DMS153 (cell line): ENCODE measurements around the gene S100A1.

Experiments
- DNase-seq: peaks from one replicate; lab custom pipeline; 2025; lab: John Stamatoyannopoulos, UW

Gene S100A1

DNA sequence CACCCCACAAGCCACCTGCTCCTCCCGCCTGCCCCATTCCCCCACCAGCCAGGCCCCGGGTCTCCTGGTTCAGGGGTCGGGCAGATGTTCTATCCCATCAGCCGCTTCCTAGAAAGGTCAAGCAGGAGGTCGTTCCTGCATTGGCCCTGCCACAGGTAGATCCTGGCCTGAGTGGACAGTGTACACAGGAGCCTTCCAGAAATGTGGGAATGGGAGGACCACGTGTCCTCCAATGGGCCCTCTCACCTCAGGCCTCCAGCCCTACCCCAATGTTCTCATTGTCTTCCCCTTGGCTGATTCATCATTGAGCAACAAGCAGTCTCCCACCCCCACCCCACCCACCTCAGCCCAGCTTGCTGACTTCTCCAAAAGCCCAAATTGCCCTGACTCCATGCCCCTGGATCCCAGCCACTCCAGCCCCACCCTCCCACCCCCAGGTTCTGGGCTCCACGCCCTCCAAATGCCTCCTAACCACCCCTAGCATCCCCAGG lies 17.4 kb upstream of the S100A1 start:
- DNase-seq: no peak

DNA sequence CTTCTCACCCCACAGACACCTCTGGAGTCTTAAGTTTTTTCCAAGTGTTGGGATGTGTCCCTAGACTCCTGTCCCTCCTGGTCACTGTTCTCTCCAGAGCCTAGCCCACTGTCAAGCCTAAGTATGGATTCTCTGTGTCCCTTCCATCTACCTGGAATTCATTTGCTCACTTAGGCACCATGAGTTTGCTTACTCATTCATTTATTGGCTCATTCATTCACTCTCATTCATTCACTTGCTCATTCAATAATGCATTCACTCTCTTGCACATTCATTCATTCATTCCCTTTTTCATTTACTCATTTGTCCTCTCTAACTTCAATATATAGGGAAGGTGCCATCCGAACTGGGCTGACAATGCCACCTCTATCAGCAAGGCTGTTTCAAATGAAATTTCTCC lies 16.9 kb upstream of the S100A1 start:
- no peak for DNase-seq

DNA sequence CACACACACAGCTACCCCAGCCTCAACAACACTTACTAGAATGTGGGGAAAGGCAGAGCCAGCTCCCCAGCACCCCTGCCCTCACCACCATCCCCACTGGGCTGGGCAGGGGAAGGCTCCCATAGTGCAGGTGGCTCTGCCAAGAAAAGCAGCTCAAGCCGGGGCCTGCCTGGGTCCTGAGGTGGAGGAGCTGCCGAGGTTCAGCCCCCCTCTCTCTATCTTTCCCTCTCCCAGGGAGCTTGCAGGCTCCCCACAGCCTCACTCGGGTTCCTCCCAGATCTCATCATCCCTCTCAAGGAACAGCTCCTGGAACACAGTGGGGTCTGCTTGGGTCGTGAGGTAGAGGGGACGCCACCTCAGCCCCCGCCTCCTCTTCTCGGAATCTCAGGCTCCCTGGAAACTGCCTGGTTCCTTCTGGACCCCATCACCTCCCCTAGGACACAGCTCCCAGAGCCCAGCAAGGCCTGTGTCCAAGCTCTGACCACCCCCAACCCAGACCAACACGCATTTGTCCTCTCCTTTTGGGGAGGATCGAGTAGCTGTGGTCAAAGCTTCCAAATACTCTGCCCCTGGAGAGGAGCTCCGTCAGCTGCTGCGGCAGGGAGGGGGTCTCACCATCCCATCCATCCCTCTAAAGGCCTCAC lies 16.0 kb upstream of the S100A1 start:
- no peak for DNase-seq

DNA sequence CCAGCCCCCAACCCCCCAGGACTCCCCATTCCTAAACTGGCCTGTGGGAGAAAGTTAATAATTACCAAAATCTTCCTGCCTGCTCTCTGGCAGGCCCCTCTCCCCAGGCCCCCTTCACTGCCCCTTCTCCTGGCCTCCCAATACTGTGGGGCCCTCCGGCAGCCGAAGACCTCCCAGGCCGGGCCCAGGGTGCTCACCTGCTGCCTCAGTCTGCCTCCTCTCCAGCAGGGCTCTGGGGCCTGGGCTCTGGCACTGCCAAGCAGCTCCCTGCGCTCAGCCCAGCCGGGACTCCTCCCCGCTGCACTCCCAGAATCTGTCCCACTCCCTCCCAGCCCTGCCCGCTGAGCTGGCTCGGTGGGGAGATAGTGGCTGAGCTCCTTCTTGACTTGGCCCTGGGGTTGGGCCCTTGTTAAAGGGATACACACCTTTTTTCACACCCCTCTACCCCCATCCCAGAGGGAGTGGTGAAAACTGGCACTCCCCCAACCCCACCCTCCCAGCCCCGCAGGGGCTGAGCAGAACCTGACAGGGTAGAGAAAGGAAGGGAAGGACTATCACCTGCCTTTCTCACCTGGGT lies 15.4 kb upstream of the S100A1 start, which contains the start of gene S100A16:
S100A16 (minus strand) TSS at position 383 of the 577 bp plus-strand sequence. CDS start 4,986 bp downstream, outside the sequence.
- no peak for DNase-seq

DNA sequence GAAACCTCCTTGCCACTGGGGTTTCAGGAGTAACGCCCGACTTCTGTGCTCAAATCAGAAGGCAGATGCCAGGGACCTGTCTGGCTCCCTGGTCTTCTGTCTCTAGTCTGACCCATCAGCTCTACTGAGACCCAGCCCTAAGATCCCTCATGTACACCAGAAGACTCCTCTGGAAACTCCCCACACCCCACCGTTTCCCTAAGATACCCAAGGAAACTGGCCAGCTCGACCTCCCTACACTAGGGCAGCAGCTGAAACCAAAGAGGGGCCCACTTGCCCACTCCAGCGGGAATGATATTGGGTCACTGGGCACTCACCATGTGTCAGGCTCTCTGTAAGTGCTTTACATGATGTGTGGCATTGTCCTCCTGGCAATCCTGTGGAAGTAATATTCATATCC lies 14.8 kb upstream of the S100A1 start:
- no peak for DNase-seq

DNA sequence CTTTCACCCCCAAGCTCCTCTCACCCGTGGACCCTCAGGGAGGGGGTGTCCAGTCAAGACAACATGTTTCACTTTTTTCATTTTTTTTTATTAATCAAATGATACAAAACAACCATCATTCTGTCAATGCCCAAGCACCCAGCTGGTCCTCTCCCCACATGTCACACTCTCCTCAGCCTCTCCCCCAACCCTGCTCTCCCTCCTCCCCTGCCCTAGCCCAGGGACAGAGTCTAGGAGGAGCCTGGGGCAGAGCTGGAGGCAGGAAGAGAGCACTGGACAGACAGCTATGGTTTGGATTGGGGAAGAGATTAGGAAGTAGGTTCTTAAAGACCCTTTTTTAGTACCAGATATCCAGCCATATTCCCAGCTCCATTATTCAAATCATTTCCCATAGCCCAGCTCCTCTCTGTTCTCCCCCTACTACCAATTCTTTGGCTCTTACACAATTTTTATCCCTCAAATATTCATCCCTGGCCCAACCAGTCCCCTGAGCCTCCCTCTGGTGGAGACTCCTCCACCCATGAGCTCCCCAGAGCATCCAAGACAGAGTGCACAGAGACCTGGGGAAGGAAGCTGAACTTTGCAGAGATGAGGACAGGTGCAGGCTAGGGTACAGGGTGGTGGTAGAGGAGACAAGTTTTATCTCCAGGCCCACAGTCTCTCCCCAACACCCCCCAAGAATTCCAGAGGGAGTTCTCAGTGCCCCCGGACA lies 13.9 kb upstream of the S100A1 start:
- no peak for DNase-seq

DNA sequence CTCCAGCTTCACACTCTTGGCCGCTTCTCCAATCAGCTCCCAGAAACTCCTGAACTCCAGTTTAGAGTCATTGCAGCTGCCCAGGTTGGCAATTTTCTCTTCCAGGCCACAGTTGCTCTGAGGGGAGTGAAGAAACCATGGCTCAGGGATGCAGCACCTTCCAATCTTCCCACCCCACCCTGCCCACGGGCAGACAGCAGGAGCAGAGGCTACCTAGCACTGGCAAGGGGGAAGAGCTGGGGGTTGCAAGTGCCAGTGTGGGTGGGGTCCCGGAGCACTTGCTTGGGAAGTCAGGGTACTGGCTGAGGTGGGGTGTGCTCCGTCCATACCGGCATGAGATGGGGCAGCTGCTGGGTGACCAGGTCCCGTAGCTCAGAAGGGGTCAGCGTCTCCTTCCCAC lies 13.3 kb upstream of the S100A1 start:
- DNase-seq: no peak

DNA sequence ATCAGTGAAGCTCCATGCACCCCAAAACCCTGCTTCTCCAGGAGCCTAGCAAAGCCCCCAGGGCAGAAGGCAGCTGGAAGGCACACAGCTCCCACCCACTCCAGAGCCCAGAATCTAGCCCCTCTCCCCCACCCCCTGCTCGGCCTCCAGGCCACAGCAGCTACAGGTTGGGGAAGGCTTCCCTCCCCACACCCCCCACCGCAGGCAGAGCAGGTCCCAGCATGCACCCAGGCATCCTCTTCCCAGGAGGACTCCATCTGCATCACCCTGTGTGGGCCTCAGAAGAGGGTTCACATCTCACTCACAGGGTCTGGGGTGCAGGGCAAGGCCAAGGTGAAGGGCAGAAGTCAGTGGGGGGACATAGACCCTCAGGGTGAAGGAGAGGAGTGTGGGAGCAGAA lies 12.8 kb upstream of the S100A1 start:
- no peak for DNase-seq

DNA sequence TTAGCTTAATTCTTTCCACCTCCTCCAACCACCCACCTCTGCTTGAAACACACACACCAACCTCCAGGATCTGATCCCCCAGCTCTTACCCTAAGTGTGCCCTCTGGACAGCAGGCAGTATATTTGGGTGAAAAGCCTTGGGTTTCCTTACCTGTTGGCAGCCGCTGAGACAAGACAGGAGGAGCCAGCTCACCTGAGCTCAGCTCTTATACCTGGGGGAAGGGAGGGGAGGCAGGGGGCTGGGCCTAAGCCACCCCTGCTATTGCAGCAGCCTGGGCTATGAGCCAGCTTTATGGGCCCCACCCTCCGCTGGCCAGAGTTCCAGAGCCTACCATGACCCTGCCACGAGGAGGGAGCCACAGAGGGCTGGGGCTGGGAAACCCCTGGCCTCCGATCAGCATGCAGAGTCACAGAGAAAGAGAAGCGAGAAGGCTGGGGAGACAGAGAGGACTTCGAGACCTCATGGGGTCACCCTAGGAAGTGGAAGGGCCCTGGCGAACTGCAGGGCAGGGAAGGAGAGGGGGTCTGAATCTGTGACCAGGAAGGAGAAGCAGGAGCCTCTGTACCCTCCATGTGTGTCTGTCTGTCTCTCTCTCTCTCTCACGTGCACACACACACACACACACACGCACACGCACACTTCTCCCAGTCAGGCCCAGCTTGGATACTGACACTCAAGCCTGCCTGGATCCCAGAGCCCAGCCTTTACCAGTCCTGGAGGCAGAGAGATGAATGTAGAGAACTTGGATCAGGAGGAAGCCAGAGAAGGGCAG lies 11.9 kb upstream of the S100A1 start, which contains the start of gene S100A14:
S100A14 (minus strand) TSS at position 182 of the 773 bp plus-strand sequence. CDS start 467 bp downstream, outside the sequence.
- DNase-seq: peak; percentile 45

DNA sequence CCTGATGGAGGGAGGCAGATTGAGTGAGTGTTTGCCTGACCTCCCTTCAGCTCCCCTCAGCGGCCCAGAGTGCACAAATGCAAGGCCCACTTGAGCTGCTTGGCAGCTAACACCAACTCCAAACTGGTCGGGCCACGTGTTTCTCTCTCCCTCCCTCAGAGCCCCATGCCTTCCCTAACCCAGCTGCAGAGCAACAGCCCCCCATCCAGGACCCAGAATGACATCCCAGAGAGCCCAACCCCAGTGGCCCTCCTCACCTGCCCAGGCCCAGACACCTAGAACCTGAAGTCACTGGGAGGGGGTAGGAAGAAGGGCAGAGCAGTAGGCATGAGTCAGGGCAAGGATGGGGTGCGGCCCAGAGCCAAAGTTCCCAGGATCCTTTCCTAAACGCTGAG lies 11.3 kb upstream of the S100A1 start:
- no peak for DNase-seq

DNA sequence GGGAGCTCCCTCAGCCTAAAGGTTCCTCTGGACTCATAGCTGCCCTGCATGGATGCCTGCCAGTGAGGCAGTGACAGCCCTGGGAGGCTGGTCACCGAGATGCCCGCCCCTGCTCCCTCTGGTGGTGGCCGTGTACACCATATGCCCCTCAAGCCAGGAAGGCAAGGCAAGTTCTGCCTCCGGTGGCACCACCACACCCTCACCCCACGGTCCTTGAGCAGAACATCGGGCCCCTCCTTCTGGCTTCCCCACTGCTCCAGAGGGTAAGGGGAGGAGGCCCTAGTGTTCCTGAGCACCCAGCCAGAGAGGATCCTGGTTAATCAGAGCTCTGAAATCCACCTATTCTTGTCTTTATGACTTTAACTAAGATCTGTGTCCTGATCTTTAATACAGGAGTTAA lies 10.6 kb upstream of the S100A1 start:
- DNase-seq: peak; percentile 54

DNA sequence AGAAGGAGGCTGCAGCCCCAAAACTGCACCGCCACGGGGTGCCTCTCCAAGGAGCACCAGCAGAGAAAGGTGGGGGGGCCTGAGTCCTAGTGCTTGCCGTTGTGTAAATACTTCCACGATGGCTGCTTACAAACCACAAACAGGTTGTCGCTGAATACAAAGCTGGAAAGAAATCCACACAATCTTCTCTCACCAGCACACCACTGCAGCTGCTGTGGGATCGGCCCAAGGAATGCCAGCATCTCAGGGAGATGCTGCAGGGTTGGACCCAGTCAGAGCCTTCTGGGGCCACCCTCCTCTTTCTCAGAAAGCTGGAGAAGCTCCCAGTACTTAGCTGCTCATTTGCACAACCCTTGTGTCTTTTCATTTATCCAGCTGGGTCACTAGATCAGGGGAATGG lies 9.1 kb upstream of the S100A1 start:
- DNase-seq: no peak

DNA sequence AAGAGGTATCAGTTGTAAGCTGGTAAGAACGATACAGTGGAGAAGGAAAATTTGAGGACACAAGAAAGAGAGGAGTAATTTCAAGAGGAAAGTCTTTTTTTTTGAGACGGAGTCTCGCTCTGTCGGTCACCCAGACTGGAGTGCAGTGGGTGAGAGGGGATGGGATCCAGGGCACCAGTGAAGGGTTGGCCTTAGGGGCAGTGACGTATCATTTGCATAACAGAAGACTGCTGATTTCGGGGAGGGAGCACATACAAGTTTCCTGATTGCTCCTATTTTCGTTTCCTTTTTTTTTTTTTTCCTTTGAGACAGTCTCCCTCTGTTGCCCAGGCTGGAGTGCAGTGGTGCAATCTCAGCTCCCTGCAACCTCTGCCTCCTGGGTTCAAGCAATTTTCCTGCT lies 5.1 kb upstream of the S100A1 start:
- no peak for DNase-seq

DNA sequence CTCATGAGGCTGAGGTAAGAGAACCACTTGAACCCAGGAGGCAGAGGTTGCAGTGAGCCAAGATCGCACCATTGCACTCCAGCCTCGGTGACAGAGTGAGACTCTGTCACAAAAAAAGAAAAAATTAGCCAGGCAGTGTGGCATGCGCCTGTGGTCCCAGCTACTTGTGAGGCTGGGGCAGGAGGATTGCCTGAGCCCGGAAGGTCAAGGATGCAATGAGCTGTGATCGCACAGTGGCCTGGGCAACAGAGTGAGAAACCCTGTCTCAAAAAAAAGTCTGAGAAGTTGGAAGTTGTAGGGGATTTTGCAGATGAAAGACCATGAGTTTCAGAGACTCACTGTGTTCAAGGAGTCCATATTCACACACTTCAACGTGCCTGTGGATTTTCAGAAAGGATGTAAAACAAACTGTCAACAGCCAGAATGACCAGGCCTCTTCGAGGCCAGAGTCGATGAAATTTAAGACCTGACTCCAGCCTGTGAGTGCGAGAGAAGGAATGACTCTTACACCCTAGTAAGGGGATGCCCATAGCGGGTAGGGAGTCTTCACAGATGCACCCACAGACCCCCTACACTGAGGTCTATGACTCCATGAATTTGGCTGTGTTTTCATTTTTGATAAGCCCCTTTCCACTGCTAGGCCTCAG lies 3.1 kb upstream of the S100A1 start:
- DNase-seq: no peak

DNA sequence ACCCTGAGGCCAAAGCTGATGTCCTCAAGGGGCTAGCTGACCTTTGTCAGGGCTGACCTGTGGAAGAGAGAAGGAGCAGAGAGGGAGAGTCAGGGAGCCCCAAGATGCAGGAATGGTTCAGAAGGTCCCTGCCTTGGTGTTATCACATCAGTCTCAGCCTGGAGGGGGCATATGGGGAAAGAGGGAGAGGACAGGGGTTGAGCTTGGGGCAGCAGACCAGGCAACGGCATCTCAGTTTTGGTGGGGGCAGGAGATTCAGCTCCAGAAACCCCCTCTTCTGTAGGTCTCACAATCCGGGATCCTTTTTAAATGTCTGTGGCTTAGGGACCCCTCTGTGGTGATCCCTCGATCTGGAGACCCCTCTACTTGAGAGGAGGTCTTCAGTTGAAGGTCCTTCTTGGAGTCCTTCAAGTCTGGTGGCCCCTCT lies 1.7 kb upstream of the S100A1 start:
- no peak for DNase-seq

DNA sequence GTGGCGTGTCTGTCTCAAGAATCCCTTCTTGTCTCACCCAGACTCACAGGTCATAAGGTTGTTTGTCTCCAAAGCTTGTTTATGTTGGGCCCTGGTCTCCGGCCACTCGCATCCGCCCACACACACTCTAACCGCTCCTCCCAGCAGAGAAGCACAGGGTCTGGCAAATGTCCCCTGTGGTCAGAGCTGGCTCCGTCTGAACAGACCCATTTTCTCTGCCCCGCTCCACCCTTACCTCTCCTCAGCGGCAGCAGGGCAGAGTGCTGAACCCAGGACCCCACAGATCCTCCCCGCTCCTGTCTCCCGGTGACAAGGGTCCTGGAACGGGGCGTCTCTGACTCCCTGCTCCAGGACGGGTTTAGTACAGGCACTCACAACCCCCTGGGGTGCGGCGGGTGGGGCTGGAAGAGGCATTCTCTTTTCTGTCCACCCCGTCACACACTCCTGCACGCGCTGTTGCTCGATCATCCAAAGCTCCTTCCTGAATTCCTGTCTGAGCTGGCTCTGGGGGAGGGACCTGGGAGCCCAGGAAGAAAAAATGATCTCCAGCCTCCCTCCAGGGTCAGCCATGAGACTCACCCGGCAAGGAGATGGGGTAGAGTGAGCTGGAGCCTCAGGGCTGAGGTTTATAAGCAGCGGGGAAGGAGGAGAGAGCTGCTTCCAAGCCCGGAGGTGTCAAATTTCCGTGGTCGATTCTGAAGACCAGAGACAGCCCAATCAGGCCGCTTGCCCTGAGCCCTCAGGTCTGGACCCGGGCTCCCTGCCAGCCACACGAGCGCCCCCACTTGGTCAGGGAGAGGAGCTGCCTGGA lies 1.1 kb upstream of the S100A1 start, which contains the start of gene S100A13:
S100A13 (minus strand) TSS at position 602 of the 811 bp plus-strand sequence. CDS start 1,033 bp downstream, outside the sequence.
- peak; percentile 87 for DNase-seq

DNA sequence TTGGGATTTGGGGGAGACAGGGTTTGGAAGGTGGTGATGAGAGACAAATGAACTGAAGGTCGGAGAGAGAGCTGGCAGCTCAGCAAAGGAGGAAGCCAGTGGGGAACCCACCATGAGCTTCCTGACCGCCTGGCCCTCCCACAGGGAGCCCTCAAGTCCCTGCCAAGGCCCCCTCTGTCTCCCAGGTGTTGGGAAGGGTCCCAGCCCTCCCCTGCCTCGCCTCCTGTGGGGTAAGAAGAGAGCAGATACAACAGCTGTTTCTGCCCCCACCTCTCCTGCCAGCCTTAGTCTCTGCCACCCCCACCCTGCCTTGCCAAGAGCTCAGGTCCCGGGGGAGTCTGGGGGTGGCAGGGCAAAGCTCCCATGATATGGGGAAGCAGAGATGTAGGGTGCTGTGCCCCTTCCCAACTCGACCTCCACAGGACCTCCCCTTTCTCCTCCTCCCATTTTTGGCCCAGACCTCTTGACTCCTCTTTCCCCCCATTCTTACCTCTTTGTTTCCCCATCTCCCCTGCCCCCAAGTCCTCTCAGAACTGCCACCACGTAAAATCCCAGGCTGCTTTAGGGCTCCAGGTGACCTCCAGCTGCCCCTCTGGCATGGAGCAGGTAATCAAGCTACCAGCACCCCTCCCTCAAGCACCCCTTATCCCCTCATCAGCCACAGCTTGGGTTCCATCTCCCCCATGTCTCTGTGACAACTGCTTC lies 556 bp downstream of the S100A1 start:
- DNase-seq: no peak

DNA sequence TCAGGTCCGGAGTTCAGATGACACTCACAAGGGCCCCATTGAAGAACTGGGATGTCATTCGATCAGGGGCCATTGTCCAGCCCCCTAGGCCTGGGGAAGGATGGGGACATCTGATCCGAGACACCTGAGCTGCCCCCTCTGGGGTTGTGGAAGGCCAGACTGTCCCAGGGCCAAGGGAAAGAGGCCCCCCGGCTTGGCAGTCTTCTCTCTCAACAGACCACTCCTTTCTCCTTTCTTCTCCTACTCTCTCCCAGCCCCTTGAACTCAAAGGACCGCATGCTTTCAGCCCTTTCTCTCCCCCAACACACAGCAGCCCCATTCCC lies 1.1 kb downstream of the S100A1 start:
- DNase-seq: no peak

DNA sequence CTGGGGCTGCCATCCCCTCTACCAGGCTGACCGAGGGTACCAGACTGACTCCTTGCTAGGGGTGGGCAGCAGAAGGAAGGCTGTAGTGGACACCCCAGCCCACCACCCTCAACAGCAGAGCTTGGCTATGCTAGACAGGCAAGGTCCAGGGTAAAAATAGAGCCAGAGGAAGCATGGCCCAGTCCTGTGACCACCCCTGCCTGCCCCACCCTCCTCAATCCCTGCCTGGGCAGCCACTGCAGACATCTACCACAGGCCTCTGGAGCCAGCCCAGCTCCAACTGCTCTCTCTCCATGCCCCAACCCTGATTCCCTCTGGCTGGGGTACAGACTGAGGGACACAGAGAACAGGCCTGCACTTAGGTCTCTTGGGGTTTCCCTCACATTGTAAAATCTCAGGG lies 1.7 kb downstream of the S100A1 start:
- no peak for DNase-seq

DNA sequence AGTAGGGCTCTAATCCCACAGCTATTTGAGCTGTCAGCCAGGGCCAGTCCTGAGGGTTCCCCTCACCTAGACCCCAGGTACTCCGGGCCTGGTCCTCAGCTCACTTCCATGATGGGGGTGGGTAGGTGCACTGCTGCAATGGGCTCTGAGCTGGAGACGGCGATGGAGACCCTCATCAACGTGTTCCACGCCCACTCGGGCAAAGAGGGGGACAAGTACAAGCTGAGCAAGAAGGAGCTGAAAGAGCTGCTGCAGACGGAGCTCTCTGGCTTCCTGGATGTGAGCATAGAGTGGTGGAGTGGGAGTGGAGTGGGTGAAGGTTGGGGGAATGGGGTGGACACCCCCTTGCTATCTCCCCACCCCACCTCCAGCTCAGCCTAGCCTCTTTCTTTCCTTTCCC lies 2.1 kb downstream of the S100A1 start:
- no peak for DNase-seq
